ENCODE measurements around the gene MTMR12.
A peak's percentile ranks its signal among the peaks of the same experiment; 100 is the strongest.
"Not testable (repeated sequence)": the region's sequence is repeated elsewhere in the genome, so short reads cannot be mapped to it uniquely, and the experiment has no call there.

Gene MTMR12

DNA sequence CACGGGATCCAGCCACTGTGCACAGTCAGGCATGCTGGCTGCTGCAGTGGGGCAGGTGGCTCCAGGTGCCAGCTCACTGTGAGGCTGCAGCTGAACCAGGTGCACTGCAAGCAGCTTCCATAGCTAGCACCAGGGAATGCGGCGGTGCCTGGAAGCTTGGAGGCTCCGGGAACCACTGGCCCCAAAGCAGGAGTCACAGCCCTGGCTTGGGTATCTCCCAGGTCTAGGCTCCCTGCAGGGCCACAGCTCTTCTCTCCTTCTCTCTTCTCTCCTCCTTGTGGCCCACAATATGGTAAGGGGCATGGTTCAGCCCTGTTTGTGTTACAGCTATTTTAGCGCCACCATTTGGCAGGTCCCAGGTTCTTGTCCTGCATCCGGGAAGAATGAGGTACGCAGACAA is 6.7 kb upstream of the MTMR12 start:
- DNase-seq (ENCODE audit: low read depth): no peak
- no peak overlapping the region for H3K4me3 ChIP-seq (replicated peaks; ENCODE audit: low read depth, low read length)
- TF ChIP-seq, protein P1, sequence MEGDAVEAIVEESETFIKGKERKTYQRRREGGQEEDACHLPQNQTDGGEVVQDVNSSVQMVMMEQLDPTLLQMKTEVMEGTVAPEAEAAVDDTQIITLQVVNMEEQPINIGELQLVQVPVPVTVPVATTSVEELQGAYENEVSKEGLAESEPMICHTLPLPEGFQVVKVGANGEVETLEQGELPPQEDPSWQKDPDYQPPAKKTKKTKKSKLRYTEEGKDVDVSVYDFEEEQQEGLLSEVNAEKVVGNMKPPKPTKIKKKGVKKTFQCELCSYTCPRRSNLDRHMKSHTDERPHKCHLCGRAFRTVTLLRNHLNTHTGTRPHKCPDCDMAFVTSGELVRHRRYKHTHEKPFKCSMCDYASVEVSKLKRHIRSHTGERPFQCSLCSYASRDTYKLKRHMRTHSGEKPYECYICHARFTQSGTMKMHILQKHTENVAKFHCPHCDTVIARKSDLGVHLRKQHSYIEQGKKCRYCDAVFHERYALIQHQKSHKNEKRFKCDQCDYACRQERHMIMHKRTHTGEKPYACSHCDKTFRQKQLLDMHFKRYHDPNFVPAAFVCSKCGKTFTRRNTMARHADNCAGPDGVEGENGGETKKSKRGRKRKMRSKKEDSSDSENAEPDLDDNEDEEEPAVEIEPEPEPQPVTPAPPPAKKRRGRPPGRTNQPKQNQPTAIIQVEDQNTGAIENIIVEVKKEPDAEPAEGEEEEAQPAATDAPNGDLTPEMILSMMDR (IDR thresholded peaks at IDR 0.05; ENCODE audit: low read length, missing control alignments): no peak

DNA sequence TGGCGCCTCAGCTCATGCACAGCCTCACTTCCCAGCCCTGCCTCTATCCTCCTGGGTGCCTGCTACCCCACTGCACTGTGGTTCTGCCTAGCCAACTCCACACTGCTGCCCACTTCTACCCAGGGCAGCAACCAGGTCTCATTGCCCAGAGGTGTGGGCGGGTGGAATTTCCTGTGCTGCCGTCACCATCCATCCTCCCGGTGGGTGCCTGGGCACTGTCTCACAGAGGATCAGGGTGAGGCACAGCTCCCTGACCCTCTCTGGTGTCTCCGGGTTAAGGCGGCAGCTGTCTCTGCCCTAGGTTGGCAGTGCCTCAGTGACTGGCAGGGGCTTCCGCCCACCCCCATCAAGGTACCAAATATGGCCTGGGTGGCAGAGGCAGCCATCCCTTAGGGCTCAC is 4.3 kb upstream of the MTMR12 start:
- TF ChIP-seq, protein P1 (IDR thresholded peaks at IDR 0.05; ENCODE audit: low read length, missing control alignments): no peak
- H3K4me3 ChIP-seq (replicated peaks; ENCODE audit: low read depth, low read length): no peak overlapping the region
- no peak for DNase-seq (ENCODE audit: low read depth)

DNA sequence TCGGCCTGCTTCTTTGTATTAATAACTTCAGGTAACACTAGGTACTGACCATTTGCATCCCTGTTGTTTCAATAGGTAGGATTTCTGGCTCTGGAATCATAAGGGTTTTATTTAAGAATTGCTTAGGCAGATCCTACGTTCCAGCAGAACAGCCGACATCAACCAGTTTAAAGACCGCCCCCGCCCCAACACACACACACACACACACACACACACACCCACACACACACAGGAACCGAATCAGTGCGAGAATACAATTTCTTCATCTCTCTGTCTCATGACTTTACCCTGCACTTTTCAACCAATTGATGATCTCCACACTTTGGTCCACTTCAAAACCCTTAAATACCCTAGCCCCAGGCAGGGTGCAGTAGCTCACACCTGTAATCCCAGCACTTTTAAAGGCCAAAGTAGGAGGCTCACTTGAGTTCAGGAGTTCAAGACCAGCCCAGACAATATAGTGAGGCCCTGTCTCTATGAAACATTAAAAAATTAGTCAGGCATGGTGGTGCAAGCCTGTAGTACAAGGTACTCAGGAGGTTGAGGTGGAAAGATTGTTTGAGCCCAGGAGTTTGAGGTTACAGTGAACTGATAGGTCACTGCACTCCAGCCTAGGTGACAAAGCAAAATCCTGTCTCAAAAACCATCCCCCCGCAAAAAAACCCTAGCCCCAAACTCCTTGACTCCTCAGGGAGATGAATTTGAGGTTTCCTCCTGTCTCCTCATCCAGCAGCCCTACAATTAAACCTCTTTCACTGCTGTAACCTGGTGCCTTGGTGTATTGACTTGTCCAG is 2.7 kb upstream of the MTMR12 start:
- no peak overlapping the region for H3K4me3 ChIP-seq (replicated peaks; ENCODE audit: low read depth, low read length)
- no peak for DNase-seq (ENCODE audit: low read depth)
- TF ChIP-seq, protein P1 (IDR thresholded peaks at IDR 0.05; ENCODE audit: low read length, missing control alignments): no peak

DNA sequence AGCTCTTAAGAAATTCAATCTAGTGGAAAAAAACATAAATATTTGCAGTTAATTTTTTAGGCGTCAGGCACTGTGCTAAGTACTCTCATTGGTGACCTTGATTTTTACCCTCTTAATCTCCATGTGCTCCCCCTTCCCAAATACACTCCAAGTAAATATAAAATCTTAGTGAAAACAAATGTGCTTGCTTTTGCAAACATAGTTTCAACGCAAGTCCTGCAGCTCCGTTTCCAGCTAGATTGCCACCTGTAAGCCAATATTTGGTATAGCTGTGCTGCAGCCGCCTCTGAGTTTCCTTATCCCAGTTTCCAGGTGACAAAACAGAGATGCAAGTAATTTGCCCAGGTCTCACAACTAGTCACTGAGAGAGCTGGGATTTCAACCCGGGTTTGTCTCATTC is 1.9 kb upstream of the MTMR12 start:
- TF ChIP-seq, protein P1 (IDR thresholded peaks at IDR 0.05; ENCODE audit: low read length, missing control alignments): no peak
- DNase-seq (ENCODE audit: low read depth): no peak
- H3K4me3 ChIP-seq (replicated peaks; ENCODE audit: low read depth, low read length): no peak overlapping the region

DNA sequence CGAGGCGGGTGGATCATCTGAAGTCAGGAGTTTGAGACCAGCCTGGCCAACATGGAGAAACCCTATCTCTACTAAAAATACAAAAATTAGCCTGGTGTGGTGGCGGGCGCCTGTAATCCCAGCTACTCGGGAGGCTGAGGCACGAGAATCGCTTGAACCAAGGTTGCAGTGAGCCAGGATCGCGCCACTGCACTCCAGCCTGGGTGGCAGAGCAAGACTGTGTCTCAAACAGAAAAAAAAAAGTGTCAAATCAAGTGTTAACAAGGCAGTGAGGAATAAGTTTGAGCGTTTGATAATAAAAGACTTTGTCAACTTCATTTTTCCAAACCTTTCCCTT is 1.4 kb upstream of the MTMR12 start:
- not testable (repeated sequence) for H3K4me3 ChIP-seq (replicated peaks; ENCODE audit: low read depth, low read length); DNase-seq (ENCODE audit: low read depth)

DNA sequence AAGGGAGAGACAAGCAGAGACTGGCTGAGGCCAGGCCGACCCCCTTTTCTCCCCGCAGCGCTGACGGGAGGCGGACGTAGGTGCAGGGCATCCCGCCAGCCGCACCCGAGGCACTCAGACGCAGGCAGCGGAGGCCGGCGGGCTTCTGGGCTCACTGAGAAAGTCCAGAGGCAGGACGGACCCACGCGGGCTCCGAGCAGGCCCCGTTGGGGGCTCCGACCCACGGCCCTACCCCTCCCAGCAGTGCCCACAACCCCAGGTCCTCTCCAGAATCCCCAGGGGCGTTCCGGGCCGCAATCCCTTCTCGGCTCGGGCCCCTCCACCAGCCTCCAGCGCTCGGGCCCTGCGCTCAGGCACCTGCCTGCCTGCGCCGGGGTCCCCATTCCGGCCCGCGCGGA is 543 bp downstream of the MTMR12 start:
- TF ChIP-seq, protein P1 (IDR thresholded peaks at IDR 0.05; ENCODE audit: low read length, missing control alignments): no peak
- H3K4me3 ChIP-seq (replicated peaks; ENCODE audit: low read depth, low read length): peak overlapping the region; percentile 75
- peak; percentile 77 for DNase-seq (ENCODE audit: low read depth)

DNA sequence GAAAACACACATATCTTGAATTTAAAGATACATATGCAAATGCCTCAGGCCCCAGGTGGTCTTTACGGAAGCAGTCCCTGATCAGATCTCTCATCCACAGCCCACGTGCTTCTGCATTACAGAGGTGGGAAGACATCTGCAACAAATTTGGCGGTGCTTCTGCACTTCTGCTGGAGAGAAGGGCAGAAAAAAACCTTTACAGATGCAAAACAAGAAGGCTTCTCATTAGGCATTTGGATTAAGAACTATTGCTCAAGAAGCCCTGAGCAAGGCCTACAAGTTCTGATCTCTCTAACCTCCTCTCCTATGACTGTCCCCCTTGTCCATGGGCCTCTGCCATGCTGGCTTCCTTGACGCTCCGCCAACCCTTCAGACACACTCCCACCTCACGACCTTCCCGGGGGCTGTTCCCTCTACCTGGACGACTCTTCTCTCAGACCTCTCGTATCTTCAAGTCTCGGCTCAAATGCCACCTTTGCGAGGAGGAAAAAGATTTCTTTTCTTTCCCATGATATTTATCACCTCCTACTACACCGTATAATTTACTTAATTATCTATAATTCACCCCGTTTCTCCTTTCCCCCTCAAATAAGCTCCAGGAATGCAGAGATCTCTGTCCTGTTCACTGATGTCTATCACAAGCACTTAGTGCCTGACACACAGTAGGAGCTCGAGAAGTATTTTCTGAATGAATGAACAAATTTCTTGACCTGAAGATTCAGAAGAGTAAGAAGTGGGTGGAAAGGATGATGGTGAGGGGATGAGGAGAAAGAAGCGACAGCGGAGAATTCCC is 1.1 kb downstream of the MTMR12 start:
- DNase-seq (ENCODE audit: low read depth): peak; percentile 11
- peak overlapping the region; percentile 75 for H3K4me3 ChIP-seq (replicated peaks; ENCODE audit: low read depth, low read length)
- TF ChIP-seq, protein P1 (IDR thresholded peaks at IDR 0.05; ENCODE audit: low read length, missing control alignments): no peak

Data from fibroblast of pulmonary artery (primary cell).